Uterus (tissue), 2 donors: ENCODE measurements around the gene OR2T29.
"Not testable (repeated sequence)": the region's sequence is repeated elsewhere in the genome, so short reads cannot be mapped to it uniquely, and the experiment has no call there.

Source experiments
- POLR2A ChIP-seq, 2 donors: fragments of 450-650 bp; IDR thresholded peaks; one replicate each; pipeline ENCODE4 v1.6.1; 2016; ENCODE audit warnings: antibody characterized with exemption in 2 of 2, mild to moderate bottlenecking in 1 of 2, moderate library complexity in 1 of 2
- TF ChIP-seq, protein P1 (sequence below), 4 experiments: fragments of 200-600 bp in 2 of 4; fragments of 450-650 bp in 2 of 4; sonication (generic) in 2 of 4; IDR thresholded peaks; one replicate each; pipeline ENCODE4 v1.5.1; 2016 to 2019; ENCODE audit warnings: antibody characterized with exemption in 4 of 4, mild to moderate bottlenecking in 2 of 4, moderate library complexity in 1 of 4

DNA sequence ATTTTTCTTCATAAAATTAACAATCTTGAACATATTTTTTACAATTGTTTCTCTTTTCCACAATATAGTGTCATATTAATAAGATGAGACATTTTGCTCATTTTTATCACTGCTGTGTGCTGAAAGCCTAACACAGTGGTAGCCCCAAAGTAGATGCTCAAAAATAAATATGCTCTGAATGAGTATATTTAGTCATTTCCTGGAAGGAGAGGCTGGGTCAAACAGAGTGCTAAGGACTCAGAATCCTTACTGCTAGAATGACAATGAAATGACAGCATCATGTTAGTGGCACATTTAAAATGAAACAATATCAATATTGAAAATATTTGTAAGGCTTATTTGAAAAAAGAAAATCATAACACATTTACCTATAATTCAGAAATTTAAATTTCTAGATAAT, 25.1 kb downstream of the OR2T29 start:
- TF ChIP-seq, protein P1, sequence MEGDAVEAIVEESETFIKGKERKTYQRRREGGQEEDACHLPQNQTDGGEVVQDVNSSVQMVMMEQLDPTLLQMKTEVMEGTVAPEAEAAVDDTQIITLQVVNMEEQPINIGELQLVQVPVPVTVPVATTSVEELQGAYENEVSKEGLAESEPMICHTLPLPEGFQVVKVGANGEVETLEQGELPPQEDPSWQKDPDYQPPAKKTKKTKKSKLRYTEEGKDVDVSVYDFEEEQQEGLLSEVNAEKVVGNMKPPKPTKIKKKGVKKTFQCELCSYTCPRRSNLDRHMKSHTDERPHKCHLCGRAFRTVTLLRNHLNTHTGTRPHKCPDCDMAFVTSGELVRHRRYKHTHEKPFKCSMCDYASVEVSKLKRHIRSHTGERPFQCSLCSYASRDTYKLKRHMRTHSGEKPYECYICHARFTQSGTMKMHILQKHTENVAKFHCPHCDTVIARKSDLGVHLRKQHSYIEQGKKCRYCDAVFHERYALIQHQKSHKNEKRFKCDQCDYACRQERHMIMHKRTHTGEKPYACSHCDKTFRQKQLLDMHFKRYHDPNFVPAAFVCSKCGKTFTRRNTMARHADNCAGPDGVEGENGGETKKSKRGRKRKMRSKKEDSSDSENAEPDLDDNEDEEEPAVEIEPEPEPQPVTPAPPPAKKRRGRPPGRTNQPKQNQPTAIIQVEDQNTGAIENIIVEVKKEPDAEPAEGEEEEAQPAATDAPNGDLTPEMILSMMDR (IDR thresholded peaks at IDR 0.05) = not testable (repeated sequence)
- not testable (repeated sequence) for TF ChIP-seq POLR2A (IDR thresholded peaks at IDR 0.05)
